ENCODE results near the gene FN1.

- TF ChIP-seq CTCF (conservative IDR thresholded peaks at IDR 0.05; ENCODE audit: low read depth, low read length) (no peak), EZH2 (IDR thresholded peaks at IDR 0.05; ENCODE audit: borderline replicate concordance, low read depth, low read length, poor library complexity, severe bottlenecking) (no peak)
Observed at GRCh38 chr2:215436705-215437565, 1.1 kb upstream of the FN1 start.
